MM.1S (cell line): ENCODE results near the gene PTGIR.

Experiments
- EZH2 ChIP-seq: fragments of 300-600 bp; sonication (generic); optimal IDR thresholded peaks from 2 replicates; pipeline ENCODE3; 2017; ENCODE audit warnings: low read depth, mild to moderate bottlenecking, antibody characterized with exemption, low read length, mixed read lengths
- TF ChIP-seq, protein P1 (sequence below): fragments of 300-600 bp; sonication (generic); IDR thresholded peaks from 2 replicates; pipeline ENCODE4 v1.5.1; 2016; ENCODE audit warnings: antibody characterized with exemption, low read length, mixed read lengths

GRCh38 chr19:46639358-46640182 is 14.7 kb upstream of the PTGIR start:
- TF ChIP-seq, protein P1, sequence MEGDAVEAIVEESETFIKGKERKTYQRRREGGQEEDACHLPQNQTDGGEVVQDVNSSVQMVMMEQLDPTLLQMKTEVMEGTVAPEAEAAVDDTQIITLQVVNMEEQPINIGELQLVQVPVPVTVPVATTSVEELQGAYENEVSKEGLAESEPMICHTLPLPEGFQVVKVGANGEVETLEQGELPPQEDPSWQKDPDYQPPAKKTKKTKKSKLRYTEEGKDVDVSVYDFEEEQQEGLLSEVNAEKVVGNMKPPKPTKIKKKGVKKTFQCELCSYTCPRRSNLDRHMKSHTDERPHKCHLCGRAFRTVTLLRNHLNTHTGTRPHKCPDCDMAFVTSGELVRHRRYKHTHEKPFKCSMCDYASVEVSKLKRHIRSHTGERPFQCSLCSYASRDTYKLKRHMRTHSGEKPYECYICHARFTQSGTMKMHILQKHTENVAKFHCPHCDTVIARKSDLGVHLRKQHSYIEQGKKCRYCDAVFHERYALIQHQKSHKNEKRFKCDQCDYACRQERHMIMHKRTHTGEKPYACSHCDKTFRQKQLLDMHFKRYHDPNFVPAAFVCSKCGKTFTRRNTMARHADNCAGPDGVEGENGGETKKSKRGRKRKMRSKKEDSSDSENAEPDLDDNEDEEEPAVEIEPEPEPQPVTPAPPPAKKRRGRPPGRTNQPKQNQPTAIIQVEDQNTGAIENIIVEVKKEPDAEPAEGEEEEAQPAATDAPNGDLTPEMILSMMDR: no peak
- no peak for TF ChIP-seq EZH2
